Measurements from ENCODE around the gene ACOT11.

GRCh38 chr1:54551891-54552290 lies 3.9 kb downstream of the ACOT11 start:
- TF ChIP-seq CTCF (conservative IDR thresholded peaks at IDR 0.05 in 1 of 2, IDR thresholded peaks at IDR 0.05 in 1 of 2; ENCODE audit: extremely low read depth in 1 of 2, insufficient read depth in 1 of 2, low read depth in 1 of 2, low read length in 2 of 2) (no peak), EZH2 (IDR thresholded peaks at IDR 0.05; ENCODE audit: borderline replicate concordance, low read length) (no peak)

All from mammary epithelial cell (primary cell).